Stimulated activated CD8-positive, alpha-beta memory T cell treated with anti-CD3 and anti-CD28 coated beads, Interleukin-12 subunit alpha, Interleukin-12 subunit beta, amount 100 ng/mL, for 4 hours (primary cell): Measurements from ENCODE around the gene LARGE1.

ENCODE experiments used
- DNase-seq: peaks from one replicate; pipeline ENCODE4 v3.0.0-alpha.2; 2020; ENCODE audit warnings: low read depth

The LARGE1 gene

DNA sequence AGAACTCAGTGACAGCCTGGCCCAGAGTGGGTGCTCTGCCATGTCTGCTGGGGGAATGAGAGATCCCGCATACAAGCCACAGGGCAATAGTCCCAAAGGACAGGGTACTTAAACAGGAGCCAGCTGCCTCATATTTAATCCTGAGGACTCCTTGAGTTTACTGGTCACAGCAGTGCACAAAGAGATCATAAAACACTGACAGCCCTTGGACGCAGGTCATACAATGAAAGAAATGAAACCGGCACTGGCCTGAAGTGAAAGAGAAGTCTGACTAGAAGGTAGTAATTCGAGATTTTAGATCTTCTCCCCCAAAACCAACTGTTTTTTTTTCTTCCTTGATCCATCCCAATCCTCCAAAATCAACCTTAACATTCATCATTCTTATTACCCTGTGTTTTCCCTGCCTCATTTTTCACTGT is 562.3 kb downstream of the LARGE1 start:
- DNase-seq: no peak

DNA sequence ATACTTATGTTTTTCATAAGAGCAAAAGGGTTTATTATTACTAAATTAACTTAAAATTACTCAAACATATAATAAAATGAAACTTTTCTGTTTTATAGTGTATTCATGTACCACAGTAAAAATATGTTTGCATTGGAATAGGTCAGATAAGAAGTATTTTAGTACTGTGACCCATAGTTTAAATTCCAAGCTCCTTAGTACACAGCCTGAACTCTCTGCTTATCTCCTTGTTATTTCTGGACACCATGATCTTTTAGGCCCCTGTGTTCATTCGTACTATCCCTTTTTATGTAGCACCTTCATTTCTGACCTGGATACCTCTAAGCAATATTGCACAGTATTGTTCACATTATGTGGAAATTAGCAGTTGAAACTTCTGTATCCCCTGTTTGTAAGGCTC is 565.3 kb downstream of the LARGE1 start:
- no peak for DNase-seq

DNA sequence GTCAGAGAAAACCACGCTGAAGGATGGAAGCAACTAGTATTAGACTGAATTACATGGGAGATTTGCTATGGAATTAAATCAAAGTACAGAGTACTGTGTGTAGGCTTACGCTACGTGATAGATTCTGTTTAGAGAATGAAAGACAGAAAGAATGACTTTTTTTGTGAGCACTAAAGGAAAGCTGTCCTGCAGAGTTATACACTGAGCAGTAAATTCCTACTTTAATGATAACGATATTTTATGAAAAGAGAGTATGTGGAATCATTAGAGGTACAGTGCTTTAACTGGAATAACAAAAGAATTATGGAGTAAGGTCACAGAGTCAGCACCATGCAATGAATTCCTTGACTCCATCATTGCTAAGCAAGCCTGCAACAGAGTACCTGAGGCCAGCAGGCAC is 566.8 kb downstream of the LARGE1 start:
- DNase-seq: no peak

DNA sequence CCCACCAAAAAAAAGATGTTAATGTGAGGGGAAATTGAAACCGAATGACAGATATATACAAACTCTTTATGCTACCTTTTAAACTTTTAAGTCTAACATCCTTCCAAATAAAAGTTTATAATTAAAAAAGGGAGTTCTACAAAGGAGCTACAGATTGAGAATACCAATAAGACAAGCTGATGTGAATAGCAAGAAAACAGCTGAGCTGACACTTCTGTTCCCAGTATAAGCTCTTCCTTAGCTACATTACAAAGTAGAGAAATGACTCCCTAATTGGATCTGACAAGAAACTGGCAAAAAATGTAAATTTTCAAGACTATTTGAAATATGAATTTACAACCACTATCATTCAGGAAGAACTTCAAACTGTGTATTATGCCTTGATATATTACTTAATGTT is 567.5 kb downstream of the LARGE1 start:
- no peak for DNase-seq

DNA sequence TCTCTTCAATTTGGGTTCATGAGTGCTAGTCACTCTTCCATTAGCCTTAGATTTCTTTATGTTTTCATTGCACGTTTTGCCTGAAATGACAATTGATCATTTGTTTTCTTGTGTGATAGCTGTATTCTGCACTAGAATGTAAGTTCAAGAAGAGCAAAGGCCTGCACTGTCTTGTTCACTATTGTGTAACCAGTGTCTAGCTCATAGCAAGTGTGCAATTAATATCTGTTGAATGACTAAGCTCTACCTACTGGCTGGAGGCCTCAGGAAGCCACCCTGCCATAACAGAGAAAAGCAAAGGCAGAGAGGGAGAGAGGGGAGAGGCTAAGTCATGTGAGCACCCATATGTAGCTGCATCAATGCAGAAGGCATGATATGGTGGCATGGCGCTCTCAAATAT is 569.3 kb downstream of the LARGE1 start:
- DNase-seq: no peak

DNA sequence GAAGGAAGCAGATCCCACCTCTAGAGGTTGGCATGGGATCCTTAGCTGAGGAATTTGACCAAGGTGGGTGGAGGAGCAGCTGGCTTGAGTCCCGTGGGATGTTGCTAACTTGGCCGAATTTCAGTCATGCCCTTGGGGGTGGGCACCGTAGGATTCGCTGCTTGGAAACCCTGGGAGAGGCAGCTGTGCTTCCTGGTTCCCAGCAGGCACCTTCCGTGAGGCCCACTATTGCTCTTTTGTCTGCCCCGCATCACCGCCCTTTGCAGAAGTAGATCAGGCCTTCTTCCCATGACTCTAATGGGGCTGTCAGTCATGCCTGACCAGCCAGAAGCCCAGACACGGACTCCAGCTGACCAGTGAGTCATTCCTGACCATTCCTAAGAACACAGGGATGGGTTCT is 569.8 kb downstream of the LARGE1 start:
- no peak for DNase-seq

DNA sequence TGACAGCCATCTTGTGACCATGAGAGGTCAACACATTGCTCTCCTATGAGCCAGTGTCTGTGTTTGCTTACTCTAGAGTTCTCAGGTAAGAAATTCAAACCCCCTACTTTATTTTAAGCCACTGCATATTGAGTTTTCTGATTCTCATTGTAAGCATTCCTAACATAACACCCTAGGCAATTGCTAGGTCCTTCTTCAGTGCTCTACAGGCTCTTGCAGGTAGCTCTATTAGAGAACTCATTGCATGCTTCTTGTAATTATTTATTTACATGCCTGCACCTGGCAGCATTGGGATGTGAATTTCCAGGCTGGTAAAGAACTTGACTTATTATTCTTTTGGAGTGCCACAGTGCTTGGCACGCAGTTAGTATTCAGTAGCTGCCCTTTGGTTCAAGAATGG is 573.3 kb downstream of the LARGE1 start:
- no peak for DNase-seq

DNA sequence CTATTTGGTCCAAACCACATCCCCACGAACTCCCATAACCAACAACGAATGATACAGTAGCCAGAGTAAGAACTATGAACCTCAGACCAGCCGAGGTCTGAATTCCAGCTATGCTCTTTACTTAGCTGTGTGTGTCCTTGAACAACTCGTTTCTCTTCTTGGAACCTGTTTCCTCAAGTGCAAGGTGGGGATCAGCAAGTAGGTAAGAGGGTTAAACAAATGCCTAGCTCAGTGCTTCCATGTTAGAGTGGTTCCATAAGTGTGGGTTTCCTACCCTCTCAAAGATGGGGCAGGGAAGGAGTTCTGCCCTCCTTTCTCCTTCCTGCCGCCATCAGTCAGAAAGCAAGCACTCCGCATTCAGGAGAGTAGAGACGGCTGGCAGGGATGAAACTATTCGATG is 578.7 kb downstream of the LARGE1 start:
- no peak for DNase-seq

DNA sequence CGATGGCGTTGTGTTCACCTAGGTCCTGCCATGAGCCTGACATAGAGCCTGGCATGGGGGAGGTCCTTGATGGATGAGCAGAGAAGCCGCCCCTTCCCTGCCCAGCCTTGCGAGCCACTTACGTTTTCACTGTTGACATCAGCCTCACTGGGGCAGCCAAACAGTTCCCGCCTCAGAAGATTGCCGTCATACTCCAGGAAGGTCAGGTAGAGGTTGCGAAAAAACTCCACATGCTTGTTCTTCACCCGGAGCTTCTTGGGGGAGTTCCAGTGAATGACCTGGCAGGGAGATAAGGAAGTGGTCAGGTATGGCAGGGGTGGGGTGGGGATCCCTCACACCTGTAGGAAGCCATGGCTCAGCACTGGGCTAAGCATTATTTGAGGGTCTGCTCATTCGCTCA is 582.8 kb downstream of the LARGE1 start:
- no peak for DNase-seq

DNA sequence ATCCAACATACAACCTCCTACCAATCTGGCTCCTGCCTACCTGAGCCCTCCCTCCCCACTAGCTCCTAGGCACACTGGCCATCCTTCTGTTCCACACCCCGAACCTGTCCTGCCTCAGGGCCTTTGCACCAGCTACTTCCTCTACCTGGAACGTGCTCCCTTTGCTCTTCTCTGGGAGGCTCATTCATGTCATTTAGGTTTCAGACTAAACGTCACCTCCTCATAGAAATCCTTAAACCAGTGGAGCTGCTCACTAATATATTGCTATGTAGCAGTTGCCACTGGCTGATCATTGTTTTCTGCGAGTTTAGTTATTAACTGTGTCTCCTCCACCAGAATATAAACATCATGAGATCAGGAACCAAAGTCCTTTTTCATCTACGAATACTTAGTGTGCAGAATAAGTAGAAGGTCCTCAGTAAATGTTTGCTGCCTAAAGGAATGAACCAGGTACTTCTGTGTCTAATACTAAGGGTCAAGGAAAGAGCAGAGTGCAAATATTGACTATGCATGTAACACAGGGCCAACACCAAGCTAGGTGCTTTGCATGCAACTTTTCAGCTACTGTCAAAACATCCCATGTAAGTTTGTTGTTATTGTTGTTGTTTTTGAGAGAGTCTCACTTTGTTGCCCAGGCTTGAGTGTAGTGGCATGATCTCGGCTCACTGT is 584.5 kb downstream of the LARGE1 start:
- no peak for DNase-seq

DNA sequence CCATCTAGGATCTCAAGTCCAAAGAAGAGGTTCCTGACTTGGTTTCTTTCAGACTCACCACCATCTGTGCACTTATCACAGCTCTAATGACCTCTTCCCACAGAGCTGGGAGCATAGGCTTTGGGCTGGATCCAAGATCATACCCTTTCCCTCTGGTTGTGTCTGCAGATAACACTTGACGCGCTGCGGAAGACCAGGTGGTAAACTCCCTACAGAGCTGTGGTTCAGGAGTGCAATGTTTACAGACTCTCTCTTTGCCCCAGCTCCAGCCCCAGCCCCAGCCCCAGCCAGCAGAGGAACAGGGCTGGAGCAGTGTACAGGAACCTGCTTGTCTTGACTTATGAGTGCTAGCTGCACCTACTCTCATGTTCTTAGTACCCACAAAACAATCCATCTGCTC is 587.7 kb downstream of the LARGE1 start:
- DNase-seq: no peak

DNA sequence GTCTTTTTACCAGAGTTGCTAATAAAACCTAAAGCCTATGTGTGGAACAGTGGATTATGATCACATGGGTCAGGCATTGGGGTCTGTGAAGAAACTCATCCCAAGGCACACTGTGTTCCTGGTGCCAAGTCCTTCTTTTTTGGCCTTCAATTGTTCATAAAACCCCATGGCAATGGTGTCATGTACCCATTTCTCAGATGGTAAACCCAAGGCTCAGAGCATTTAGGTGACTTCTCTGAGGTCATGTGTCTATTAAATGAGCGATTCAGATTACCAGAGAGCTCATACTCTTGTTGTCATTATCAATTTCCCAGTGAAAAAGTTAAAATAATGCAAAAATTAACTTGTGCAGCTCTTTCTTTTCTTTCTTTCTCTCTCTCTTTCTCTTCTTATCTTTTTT is 589.3 kb downstream of the LARGE1 start:
- DNase-seq: no peak

DNA sequence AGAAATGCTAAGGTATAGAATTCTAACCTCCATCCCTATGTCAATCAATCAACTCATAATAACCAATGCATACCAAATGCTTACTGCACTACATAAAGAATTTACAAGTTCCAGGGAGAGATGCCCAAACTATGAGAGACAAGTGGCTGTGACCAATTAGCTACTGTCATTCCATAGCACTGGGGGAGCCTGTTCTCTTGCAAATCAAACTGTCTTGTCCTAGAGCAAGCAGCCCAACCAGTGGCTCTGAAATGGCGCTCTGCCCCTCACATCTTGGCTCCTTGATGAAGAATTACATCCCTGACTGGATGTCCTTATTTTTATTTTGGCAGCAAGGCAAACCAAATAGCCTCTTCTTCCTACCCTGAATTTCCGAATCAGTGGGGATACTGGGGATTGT is 589.7 kb downstream of the LARGE1 start:
- no peak for DNase-seq

DNA sequence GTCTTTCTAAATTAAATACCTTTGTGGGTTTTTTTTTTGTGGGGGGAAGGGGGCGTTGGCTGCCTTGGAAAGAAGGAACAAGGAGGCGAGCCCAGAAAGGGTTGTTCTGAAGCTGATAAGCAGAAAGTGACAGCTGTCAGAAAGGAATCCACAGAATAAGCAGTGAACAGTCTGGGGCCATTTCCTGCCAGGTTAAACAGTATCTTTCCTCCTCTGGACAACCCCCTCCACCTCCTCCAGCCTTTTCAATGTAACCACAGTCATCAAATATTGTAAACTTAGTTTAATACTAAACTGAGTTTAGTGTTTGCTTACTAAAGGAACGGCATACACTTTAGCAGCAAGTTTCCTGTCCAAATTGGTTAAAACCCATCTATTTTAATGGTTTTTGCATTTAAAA is 590.9 kb downstream of the LARGE1 start:
- DNase-seq: no peak

DNA sequence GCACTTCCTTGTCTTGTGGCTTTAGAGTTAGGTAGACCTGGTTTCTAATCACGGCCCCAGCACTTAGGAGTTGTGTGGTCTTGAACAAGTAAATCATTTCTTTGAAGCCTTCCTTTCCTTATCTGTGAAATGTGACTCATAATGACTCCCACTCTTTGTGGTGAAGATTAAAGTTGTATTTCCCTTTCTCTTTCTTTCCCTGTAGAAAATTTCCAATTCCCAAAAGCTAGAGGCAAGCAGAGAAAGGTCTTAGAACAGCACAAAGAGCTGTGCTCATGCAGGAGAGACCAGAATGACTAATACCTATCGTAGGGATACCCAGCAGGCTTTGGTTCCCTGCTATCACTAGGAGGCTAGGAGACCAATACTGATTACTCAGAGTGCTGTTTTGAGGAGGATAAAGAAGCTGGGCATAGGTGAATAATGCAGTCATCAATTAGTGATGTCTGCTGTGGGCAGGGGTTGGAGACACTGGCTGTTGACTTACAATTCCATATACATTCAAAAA is 591.4 kb downstream of the LARGE1 start:
- DNase-seq: no peak

DNA sequence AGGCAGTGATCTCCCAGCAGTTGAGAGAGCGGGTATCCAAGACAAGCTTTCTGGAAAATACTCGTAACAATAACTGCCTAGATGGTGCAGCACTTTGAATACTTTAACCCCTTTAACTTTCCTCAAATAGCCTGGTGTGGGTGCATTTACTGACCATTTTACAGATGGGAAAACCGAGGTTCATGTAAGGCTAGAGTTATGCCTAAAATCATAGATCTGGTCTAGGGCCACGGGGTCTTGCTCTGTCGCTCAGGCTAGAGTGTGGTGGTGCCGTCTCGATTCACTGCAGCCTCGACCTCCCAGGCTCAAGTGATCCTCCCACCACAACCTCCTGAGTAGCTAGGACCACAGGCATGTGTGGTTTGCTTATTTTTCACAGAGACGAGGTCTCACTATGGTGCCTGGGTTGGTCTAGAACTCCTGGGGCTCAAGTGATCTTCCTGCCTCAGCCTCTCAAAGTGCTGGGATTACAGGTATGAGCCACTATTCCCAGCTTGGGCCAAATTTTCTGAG is 592.9 kb downstream of the LARGE1 start:
- no peak for DNase-seq

DNA sequence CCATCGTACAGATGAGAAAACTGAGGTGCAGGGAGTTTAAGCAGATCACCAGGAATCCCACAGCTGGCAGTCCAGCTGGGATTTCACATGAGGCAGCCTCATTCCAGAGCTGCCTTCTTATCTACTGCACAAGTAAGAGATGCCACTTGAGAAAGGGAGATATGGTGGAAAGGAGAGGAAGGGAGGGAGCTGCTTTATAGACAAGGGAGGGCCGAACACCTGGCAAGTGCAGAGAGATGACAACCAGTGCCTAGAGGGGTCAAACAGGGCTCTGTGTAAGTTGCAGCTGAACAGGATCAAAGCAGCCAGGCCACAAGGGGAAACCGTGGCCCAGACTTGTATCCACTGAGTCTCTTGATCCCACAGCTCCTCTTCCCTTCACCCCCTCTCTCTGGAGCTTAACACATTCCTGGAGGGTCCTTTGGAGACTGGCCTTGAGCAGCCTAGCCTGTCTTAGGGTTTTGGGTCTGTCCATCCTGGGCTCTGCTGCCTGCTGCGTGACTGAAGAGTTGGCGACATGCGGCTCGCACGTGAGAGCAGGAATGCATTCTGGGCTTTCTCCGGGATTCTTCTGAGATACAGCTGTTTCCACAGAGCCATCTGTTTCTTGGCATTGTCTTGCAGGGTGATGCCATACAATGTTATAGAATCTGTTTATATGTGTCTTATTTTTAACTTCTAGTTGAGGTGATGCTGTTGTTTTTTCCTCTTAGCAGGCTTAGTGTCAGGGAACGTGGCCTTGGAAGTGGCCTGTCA is 593.6 kb downstream of the LARGE1 start:
- DNase-seq: no peak

DNA sequence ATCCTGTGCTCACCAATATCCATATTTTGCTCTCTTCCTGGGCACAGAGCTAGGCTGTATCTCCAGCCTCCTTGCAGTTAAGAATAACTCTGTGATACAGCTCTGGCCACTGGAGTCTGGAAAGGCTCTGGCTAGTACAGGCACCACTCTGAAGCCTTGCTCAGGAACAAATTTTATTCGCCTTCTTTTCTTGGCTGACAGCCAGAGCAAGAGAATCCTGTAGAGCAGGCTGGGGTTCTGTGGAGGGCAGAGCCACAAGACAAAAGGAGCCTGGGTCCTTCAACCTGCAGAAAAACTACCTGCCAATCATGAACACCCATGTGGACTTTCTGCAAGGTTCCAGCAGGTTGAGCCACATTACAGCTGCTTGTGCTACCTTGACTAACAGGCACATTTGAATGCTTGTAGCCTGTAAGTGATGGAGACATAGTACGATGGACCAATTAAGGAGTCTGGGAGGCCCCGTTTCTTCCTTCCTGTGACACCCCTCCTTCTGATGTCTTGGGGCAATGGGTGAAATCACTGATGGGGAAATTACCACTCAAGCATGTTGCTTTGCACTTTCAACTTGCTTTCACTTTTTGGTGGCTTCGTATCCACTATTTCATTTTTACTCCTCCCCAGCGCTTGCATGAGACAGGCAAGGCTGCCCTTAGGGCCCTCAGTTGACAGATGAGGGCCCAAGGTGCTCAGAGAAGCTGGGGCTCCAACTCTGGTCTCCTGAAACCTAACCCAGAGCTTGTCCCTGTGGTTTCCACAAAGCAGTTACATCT is 594.9 kb downstream of the LARGE1 start:
- no peak for DNase-seq

DNA sequence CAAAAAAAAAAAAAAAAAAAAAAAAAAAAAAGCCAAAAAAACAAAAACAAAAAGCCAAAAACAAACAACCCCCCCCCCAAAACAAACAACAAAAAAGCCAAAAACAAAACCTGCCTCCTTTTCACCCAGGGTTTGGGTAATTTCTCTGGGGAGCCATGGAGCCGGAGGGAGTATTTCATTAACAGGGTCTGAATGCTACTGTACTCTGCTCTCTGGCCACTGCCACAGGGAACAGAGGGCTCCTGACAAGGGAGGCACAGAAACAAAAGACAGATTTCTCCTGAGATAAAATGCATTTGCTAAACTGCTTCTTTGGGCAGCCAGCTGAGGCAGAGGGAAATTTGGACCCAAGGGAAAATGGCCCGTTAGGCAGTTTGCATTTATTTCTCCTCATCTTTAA is 596.0 kb downstream of the LARGE1 start:
- DNase-seq: no peak

DNA sequence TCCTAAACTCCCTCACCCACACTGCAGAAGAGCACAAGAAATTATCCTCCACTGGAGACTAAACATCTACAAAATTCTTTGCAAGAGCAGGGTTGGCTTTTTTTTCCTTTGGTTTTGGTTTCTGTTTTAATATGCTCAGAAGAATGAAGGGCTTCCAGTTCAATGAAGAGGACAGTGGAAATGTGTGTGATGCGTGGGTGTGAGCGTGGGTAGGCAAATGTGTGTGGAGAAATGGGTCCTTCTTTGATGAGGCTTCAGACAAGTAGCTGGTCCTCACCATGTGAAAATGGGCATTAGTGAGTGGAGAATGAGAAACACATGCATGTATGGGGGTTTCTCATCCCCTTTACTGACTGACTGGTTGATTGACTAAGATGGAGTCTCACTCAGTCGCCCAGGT is 598.8 kb downstream of the LARGE1 start:
- no peak for DNase-seq

DNA sequence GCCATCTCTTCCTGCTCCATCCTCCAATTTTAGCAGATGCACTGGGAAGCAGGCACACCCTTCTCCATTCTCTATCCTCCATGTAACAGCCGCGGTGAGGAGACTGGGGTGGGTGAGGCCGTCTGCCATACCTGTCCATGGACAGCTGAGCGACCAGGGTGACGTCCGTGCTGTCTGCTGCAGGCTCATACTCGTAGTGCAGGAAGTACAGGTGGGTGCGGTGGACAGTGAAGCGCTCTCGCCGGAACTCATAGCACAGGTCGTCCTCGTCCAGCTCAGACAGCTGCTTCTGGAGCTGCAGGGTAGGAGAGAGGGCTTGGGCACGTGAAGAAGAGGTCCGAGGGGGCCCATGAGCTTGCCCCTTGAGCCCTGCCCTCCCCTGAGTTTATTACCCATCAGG is 604.3 kb downstream of the LARGE1 start:
- no peak for DNase-seq

DNA sequence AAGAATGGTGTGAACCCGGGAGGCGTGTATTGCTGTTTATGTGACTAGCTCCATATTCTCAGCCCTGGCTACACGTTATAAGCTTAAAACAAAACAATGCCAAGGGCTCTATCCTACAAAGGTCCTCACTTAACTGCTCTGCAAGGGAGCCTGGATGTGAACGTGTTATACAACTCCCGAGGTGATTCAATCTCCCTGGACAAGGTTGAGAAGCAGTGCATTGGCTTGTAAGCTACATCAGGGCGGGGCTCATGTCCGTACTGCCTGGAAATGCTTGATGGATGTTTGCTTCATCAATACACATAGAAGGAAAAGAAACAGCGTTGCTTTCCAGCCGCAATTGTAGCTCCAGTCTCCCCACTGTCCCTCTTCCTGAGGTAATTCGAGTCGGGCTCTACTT is 605.2 kb downstream of the LARGE1 start:
- DNase-seq: no peak

DNA sequence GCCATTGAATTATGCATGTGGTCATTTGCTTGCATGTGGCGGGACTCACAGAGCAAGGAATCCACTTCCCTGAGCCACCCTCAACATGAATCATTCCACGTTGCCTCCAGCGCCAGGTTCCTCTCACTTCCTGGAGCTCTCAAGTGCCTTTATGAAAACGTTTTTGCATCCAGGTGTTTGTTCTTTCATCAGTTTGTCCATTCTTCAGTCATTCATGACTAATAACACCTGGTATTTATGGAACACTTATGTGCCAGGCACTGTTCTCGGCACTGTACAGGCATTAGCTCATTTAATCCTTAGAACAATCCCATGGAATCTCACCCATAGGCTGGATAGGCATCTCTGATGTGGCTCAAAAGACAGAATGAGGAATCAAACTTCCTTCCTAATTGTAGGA is 606.0 kb downstream of the LARGE1 start:
- no peak for DNase-seq
